Anterior cingulate cortex (tissue), 58 donors: Measurements from ENCODE around the gene COPA.

Experiments used
- DNase-seq, 58 donors: peaks; one replicate each; lab custom pipeline; 2025; lab: John Stamatoyannopoulos, UW

The COPA gene

DNA sequence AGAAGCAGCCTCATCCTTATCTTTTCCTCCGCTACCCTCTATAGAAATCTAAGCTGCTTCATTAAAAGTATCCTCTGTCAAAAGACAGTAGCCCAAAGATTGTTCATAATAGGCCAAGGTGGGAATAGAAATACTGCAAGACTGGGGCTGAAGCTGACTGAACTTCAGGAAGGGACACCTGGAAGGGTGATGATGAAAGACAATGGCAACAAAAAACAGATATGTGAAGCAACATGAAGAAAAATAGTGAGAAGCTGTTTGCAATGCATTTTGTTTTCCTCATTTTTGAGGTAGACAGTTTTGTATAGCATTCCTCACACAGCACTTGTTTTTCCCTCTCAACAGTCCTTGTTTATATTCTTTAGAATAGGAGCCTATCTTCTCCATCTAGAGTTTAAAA lies 97.6 kb downstream of the COPA start:
- no peak for DNase-seq

DNA sequence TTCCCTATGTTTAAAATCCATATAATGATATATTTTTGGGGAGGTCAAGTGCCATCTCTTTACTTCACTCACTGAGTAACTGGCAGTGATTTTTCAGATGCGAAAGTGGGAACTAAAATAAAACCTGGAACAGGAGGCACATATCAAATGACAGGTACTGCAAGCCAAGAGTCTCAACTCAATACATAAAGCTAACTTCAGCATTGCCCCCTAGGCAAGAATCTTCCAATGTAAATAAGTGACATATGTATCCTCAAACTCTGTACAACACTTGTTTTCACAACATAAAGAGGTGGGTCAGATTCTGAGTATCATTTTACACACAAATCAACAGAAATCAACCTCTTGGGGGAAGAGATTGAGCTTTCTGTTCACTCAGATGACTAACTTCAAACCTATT lies 98.8 kb downstream of the COPA start:
- no peak for DNase-seq

DNA sequence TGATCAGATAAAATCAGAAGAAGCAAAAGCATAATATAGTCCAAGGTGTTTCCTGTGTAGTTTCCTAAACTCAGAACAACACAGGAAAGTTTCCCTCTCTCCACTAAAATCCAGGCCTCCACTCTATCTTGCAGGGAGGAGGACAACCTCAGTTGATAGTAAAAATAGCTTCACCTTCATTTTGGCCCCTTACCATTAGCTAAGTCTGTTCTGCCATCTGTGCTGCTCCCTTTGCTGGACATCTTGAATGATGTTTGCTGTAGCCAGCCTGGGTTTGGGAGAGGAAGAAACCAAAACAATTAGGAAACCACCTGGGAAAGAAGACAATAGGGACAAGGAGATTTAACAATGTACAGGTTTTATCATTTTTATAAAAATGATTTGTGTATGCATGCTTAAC lies 99.3 kb downstream of the COPA start:
- DNase-seq, result no peak

DNA sequence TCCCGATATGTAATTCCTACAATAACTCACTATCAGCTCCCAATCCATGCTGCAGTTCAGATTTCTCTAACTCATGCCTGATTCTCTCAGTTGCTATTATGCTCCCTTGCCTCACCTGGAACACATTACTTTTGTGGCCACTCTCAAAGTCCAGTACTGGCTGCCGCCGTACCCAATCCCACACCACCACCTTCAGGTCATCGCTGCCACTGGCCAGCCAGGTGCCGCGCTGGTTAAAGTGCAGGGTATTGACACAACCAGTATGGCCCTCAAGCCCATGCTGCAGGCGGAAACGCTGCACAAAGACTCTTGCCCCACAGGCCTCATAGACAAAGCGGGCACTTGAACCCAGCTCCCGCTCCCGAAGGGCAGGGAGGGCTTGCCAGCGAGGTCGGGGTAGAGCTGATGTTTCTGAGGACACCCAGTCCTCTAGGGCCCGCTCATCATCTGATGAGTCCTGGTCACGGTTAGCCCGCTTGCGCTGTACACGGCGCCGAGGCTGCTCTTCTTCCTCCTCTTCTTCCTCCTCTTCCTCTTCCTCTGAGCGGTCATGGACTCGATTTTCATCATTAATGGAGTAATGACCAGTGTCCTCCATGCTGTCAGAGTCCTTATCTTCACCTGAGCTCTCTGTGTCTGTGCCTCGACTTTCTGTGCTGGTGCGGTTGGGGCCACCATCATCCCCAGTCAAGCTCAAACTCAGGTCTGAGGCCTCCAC lies 103.3 kb downstream of the COPA start:
- no peak for DNase-seq
